Measurements from ENCODE around the gene VMAC. TPM values are rescaled to one million over a fixed set of nuclear protein-coding genes. Genes with fewer than 3 reads are reported as not detected.

VMAC gene
- total RNA-seq, 1 donor from 2014 or later, result 4.5 TPM

DNA sequence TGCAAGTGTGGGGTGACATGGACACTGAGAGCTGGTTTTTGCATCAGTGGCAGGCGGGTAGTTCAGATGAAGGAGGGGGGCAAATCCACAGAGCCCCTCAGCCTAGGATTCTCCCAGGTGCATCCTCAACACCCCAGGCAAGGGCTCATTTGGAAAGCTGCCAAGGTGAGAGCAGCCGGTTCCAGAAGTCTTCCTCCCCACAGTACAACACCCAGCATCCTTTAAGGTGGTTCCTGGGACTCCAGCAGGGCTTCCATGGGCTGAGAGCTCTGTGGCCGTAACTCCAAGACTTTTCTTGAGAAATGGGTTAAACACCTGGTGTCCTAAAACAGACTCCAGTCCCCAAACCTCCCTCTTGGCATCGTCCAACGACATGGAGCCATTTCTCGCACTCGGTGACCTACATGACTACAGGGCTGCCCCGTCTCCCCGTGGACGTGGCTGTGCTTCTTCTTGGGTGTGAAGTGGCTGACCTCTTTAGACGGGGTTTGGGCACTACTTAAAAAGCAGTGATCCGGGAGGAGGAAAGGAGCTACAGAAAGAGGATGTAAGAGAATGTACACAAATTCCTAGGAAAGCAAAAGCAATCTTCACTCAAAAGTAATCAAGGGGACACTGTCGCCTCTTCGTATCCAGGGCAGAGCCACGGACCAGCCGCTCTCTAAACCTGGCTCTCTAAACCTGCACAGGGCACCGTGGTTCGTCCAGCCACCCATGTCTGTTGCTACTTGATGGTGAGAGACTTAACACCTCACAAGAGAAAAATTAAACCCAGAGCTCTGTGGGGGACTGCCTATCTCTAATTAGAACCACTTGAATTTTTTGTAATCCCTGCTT is 47.7 kb downstream of the VMAC start:
- Histone ChIP-seq H3K36me3 (ENCODE audit: control insufficient read depth, insufficient read depth, low read length) (peaks cover 2% of the 10 kb centered on the region), H3K27me3 (ENCODE audit: control insufficient read depth, insufficient read depth, low read length) (no peaks in the 10 kb centered on the region), H3K4me3 (ENCODE audit: low read depth, low read length) (no peak overlapping the region)
- DNase-seq (ENCODE audit: low read depth) (no peak), FAIRE-seq (no peak)
- TF ChIP-seq, protein P1, sequence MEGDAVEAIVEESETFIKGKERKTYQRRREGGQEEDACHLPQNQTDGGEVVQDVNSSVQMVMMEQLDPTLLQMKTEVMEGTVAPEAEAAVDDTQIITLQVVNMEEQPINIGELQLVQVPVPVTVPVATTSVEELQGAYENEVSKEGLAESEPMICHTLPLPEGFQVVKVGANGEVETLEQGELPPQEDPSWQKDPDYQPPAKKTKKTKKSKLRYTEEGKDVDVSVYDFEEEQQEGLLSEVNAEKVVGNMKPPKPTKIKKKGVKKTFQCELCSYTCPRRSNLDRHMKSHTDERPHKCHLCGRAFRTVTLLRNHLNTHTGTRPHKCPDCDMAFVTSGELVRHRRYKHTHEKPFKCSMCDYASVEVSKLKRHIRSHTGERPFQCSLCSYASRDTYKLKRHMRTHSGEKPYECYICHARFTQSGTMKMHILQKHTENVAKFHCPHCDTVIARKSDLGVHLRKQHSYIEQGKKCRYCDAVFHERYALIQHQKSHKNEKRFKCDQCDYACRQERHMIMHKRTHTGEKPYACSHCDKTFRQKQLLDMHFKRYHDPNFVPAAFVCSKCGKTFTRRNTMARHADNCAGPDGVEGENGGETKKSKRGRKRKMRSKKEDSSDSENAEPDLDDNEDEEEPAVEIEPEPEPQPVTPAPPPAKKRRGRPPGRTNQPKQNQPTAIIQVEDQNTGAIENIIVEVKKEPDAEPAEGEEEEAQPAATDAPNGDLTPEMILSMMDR (IDR thresholded peaks at IDR 0.05; ENCODE audit: insufficient read depth, low read length, severe bottlenecking), result no peak

DNA sequence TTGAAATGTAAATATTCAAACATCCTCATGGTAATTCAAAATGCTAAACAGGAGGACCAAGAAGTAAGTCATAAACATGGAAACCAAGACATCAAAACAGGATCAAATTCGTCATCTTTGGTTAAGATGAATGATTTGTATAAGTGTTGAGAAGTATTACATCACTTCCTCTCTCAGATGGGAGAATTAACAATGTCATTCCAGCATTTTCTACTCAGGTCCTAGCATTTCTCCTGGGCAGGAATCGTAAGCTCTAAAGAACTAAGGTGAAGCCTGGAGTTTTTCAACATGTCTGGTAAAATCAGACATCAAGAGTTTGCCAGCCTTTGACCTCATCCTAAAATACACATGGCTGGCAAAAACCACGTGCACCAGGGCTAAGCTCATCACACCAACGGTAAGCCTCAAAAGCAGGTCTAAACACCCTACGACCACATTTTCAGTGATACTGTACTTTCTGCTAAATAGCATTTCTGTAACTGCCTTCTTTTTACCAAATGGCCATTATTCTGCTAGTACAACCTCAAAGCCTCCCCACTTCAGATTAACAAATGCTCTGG is 48.4 kb downstream of the VMAC start:
- H3K4me3 ChIP-seq (ENCODE audit: low read depth, low read length), result no peak overlapping the region
- H3K36me3 ChIP-seq (ENCODE audit: control insufficient read depth, insufficient read depth, low read length), result peaks cover 2% of the 10 kb centered on the region
- no peaks in the 10 kb centered on the region for H3K27me3 ChIP-seq (ENCODE audit: control insufficient read depth, insufficient read depth, low read length)
- TF ChIP-seq, protein P1 (IDR thresholded peaks at IDR 0.05; ENCODE audit: insufficient read depth, low read length, severe bottlenecking), result no peak
- DNase-seq (ENCODE audit: low read depth), result no peak
- FAIRE-seq, result no peak

- Histone ChIP-seq H3K36me3 (ENCODE audit: control insufficient read depth, insufficient read depth, low read length) (peaks cover under 1% of the 10 kb centered on the region), H3K27me3 (ENCODE audit: control insufficient read depth, insufficient read depth, low read length) (no peaks in the 10 kb centered on the region), H3K4me3 (ENCODE audit: low read depth, low read length) (no peak overlapping the region)
- TF ChIP-seq, protein P1 (IDR thresholded peaks at IDR 0.05; ENCODE audit: insufficient read depth, low read length, severe bottlenecking), result no peak
- no peak for FAIRE-seq
- no peak for DNase-seq (ENCODE audit: low read depth)
These were observed 49.1 kb downstream of the VMAC start for GRCh38 chr19:5953680-5954213.

GRCh38 chr19:5954293-5954692 is 49.6 kb downstream of the VMAC start:
- DNase-seq (ENCODE audit: low read depth) (no peak), FAIRE-seq (no peak)
- no peaks in the 10 kb centered on the region for H3K27me3 ChIP-seq (ENCODE audit: control insufficient read depth, insufficient read depth, low read length)

DNA sequence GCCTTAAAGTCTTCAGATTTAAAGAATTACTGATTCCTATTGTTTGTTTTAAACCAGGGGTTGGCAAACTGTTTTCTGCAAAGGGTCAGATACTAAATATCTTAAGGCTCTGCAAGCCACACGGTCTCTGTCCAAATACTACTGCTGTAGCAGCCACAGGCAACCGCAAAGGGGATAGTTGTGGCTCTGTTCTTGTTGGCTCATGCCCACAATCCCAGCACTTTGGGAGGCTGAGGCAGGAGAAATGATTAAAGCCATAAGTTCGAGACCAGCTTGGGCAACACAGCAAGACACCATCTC is 50.9 kb downstream of the VMAC start:
- Histone ChIP-seq H3K4me3 (ENCODE audit: low read depth, low read length) (no peak overlapping the region), H3K27me3 (ENCODE audit: control insufficient read depth, insufficient read depth, low read length) (no peaks in the 10 kb centered on the region), H3K36me3 (ENCODE audit: control insufficient read depth, insufficient read depth, low read length) (peaks cover 2% of the 10 kb centered on the region)
- TF ChIP-seq, protein P1 (IDR thresholded peaks at IDR 0.05; ENCODE audit: insufficient read depth, low read length, severe bottlenecking), result no peak
- FAIRE-seq (no peak), DNase-seq (ENCODE audit: low read depth) (no peak)

More at GRCh38 chr19:5954293-5954692, 49.6 kb downstream of the VMAC start:
- TF ChIP-seq, protein P1 (IDR thresholded peaks at IDR 0.05; ENCODE audit: insufficient read depth, low read length, severe bottlenecking), result no peak
- Histone ChIP-seq H3K36me3 (ENCODE audit: control insufficient read depth, insufficient read depth, low read length) (peaks cover 2% of the 10 kb centered on the region), H3K4me3 (ENCODE audit: low read depth, low read length) (no peak overlapping the region)
